Adrenal gland (tissue), 5 donors: ENCODE data around the gene RND3.

Experiments used
- POLR2A ChIP-seq, 2 donors: fragments of 450-650 bp; IDR thresholded peaks; one replicate each; pipeline ENCODE4 v1.6.1; 2017; ENCODE audit warnings: antibody characterized with exemption in 2 of 2, mild to moderate bottlenecking in 2 of 2, moderate library complexity in 1 of 2
- TF ChIP-seq, protein P1 (sequence below), 6 experiments: fragments of 450-650 bp in 4 of 6; fragments of 200-600 bp in 2 of 6; sonication (generic) in 1 of 6; IDR thresholded peaks; 1 replicate in 5 of 6; 2 replicates in 1 of 6; pipeline versions ENCODE4 v1.5.1 to v1.8.0; 2016 to 2021; ENCODE audit warnings: antibody characterized with exemption in 6 of 6, mild to moderate bottlenecking in 2 of 6, moderate library complexity in 1 of 6
- donor health status: DM: no; HTN: no; CAD: no.

DNA sequence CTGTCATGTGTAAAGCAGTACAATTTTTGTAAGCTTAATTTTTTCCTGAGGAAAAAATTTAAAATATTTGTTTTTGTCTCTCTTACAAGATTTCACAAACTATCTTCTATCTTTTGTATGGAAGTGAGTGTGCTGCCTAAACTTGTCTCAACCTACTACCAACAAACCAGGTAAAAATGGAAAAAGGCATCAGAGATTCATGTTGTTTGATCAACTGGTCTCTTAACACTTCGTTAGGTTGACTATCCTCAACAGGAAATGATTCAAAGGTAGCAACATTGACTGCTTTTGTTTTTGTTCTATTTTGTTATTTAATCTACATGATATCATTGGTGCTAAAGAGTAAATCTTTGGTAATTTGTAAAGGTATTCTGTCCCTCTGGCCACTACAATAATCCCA, 47.7 kb upstream of the RND3 start:
- TF ChIP-seq, protein P1, sequence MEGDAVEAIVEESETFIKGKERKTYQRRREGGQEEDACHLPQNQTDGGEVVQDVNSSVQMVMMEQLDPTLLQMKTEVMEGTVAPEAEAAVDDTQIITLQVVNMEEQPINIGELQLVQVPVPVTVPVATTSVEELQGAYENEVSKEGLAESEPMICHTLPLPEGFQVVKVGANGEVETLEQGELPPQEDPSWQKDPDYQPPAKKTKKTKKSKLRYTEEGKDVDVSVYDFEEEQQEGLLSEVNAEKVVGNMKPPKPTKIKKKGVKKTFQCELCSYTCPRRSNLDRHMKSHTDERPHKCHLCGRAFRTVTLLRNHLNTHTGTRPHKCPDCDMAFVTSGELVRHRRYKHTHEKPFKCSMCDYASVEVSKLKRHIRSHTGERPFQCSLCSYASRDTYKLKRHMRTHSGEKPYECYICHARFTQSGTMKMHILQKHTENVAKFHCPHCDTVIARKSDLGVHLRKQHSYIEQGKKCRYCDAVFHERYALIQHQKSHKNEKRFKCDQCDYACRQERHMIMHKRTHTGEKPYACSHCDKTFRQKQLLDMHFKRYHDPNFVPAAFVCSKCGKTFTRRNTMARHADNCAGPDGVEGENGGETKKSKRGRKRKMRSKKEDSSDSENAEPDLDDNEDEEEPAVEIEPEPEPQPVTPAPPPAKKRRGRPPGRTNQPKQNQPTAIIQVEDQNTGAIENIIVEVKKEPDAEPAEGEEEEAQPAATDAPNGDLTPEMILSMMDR (IDR thresholded peaks at IDR 0.05), result no peak
- TF ChIP-seq POLR2A (IDR thresholded peaks at IDR 0.05), result no peak
